GM10847 (cell line): ENCODE results near the gene SH3BP2.
A peak's percentile ranks its signal among the peaks of the same experiment; 100 is the strongest.

Experiments used
- POLR2A ChIP-seq: IDR thresholded peaks from 2 replicates; pipeline ENCODE4 v1.6.1; 2011; ENCODE audit not compliant: insufficient read length; ENCODE audit errors: extremely low read depth

Gene SH3BP2

DNA sequence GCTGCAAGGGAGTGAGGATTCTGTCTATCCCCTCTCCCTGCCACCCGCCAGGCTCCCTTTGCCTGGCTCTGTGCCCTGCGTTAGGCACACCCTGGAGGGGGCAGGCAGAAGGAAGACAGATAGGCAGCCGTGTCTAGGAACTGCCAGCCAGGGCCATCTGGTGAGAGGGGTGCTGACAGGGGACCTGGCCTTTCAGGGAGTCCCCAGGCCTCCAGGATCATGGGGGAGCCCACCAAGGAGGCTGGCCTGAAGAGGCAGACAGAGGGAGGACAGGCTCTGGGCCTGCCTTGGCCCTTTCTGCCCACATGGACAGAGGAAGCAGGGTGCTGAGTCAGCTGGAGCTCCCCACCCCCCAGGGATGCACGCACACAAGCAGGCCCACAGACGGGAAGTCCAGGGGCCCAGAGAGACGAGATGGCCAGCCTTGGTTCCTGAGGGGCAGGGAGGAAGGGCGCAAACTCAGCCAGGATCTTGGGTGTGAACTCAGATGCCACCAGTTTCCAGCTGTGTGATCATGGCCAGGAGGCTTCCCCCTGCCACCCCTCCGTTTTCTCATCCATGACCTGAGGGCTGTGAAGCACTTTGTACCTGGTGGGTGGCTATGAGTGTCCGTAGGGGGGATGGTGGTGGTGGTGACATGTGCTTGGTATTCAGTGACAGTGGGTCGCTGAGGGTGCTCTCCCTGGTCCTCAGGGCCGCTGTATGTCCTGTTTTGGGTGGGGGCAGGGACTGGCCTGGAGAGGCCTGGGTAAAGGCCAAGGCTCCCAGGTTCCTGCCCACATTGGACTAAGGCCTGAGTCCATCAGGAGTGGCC lies 1.8 kb downstream of the SH3BP2 start:
- TF ChIP-seq POLR2A: no peak

GRCh38 chr4:2795300-2795892 lies 2.5 kb downstream of the SH3BP2 start:
- no peak for TF ChIP-seq POLR2A

DNA sequence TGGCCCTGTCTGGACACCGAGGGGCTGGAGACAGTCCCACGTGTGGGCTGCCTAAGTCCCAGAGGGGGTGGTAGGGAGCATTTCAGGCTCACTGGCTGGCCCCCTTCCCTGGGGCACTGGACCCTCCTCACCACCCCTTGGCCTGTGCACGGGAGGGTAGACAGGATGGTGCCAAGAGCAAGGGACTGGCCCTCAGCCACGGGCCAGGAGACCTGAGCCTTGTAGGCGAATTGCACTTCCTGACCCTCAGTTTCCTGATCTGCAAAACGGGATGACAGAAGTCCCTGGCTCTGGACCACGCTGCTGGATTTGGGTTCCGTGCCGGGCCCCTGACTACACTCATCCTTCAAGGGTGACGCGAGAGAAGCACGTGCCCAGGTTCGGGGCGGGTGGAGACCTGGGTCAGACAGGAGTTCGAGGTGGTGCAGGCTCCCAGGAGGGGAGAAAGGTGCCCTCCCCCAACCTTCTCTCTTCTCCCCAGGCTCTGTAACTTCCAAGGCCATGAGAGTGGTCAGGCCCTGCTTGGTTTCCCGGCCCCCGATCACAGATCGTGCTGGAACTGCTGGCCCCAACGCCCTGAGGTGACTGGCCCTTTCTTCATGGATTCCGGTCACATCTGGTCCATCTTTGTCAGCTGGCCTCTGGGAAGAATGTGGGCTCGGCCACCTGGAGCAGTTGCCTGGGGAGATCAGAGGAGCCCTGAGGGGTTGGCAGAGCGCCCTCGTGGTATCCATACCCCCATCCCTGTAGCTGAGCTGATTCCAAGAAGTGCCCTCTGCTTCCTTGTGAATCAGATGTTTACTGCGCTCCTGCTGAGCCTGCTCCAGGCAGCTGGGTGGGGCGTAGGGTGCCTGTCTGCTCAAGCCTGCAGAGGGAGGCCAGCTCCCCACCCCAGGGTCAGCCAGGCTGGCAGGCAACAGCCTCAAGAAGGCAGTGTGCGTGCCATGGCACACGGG lies 3.3 kb downstream of the SH3BP2 start:
- TF ChIP-seq POLR2A: no peak

DNA sequence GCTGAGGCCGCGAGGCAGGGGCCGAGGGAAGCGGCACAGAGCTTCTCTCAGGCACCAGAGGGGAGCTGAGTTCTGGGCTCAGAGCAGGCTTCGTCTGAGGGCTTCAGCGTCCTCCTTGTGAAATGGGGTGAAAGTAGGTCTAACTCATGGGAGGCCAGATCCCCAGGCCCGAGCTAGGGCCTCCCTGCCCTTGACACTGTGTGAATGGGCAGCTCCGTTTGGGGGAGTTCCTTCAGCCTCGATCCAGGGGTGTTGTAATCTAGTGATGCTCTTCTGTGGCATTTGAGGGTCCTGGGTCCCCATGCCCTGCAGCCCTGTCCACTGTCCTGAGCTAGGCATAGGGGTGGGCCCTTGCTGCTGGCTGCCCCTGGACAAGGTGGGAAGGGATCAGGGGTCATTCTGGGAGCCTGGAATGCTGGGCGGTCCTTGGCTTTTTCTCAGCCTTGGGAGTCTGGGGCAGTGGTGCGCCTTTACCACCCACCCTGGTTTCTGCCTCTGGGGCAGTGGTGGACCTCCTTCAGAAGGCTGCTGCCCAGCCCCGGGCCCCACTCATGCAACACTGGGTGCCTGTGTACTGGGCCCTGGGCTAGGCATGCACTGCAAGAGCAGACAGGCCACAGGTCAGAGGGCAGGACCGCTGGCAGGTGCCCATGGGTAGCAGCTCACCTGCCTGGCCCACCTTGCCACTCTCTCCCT lies 4.1 kb downstream of the SH3BP2 start:
- no peak for TF ChIP-seq POLR2A

DNA sequence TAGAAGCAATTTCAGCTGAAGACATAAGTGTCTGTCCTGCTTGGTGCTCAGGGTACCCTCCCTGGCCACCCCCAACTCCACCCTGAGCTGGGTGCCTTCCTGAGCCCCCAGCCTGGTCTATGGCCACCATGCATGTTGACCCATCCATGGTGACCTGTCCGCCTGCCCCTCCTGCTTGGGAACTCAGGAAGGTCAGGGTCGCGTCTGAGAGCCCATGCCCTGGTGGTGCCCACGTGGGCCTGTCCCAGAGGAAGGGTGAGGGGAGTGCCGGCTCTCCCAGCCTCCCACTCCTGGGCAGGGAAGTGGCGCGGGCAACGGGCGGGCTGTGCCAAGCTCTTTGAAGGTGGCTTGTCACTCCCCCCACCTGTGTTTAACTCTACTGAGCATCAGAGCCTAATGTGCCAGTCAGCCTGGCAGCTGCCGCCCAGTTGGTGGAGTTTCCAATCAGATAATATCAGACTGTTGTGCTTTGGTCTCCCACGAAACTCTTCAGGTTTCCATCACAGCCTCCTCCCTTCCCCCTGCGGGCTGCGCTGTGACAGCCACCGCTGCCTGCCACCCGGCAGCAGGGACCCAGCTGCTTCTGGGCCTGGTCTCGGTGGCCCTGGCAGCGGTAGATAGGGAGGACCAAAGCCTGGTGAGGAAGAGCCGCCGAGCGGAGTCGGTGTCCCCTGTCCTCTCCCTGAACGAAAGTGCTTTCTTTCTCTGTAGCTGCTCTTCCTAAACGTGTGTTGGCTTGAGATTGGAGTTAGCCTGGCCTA lies 4.8 kb downstream of the SH3BP2 start:
- TF ChIP-seq POLR2A: no peak

GRCh38 chr4:2798399-2799223 lies 5.7 kb downstream of the SH3BP2 start:
- TF ChIP-seq POLR2A: peak; percentile 27

DNA sequence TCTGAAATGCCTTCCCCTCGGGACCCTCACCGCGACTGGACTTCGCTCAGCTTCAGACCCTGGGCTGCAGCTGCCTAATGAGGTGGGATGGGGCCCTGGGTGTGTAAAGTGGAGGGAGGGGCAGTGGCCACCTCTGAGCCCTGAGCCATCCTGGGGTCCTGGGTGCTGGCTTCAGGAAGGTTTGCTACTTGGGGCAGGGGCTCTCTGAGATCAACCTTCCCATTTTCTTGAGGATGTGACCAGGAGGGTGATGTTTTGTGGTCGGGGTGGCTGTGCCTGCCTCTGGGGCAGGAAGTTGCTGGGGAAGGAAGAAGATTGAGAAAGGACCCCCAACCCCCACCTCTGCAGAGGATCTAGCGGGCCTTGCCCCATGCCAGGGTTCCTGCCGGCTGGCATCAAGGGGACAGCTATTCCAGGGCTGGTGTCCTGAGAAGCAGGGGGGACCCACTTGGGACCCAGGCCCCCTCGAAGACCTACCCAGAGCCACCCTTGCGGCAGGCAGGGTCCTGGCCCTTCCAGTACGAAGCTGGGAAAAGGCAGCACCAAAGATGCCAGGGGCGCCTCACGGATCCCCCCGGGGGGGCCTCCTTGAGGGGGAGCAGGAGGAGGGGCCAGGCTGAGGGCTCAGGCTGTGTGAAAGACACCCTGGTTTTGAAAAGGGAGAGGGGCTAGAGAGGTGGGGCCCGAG lies 6.5 kb downstream of the SH3BP2 start:
- no peak for TF ChIP-seq POLR2A

DNA sequence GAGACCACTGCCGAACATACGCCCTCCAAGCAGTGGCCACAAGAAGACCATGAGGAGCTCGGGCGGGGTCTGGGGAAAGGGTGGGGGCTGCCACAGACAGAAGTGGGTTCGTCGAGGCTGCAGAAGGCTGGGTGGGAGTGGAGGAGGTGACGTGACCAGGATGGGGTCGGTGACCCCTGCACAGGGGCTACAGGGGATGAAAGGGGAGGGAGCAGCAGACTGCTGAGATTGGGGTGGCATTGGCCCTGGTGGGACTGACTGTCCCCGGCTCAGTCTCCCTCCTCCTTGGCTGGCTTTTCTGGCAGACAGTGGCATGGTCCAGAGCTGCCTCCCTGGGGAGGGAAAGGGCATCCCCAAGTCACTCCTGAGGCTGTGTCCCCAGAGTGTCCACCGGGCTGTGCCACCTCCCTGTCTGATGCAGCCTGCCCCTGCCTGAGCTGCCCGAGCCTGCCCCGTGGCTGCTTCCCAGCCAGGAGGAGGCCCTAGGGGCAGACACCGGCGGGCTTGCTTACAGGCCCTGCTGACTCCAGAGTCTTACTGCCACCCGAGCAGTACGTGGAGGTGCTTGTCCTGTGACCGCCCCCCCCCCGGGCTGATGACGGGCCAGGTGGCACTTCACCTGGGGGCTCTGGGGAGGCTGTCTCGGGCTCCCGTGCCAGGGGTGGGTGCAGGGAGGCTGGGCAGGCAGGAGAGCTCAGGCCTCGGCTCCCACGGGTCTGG lies 7.2 kb downstream of the SH3BP2 start:
- no peak for TF ChIP-seq POLR2A

- TF ChIP-seq POLR2A: no peak
Observed at GRCh38 chr4:2800691-2801596, 8.1 kb downstream of the SH3BP2 start.

DNA sequence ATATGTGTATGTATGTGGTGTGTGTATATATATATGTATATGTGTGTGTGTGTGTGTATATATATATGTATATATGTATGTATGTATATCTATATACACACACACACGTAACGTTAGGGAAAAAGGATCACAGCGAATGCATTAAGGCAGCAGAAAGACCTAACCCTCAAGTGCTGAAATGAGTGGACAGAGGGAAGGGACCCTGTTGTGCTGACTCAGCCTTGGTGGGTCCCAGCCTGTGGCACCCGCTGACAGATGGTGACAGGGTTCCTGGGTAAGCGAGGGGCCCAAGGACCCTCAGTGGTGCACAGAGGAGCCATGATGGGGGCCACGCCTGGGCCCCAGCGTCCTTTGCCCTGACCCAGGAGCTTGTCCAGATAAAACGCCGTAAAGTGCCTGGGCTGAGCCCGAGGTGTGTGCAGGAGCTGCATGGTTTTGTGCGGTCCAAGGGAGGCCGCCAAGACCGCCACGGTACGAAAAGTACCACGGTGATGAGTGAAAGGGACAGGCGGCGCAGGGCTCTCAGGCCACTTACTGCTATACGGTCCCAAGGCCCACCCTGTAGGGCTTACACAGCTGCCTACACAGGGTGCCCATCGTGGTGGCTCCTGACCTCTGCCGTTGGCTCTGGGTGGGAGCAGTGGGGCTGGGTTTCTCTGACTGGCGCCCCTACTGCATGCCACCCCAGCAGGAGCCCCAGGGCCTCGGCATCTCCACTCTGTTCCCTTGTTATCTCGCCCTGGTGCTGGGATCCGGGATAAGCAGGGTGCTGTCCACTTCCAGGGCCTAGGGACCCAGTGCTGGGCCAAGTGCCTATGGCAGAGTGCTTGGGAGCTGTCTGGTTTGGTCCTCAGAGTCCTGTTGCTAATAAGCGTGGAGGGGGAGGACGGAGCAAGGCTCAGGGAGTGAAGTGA lies 10.0 kb downstream of the SH3BP2 start:
- no peak for TF ChIP-seq POLR2A
